GM21381 (cell line): ENCODE data around the gene STUM.
"Not testable (repeated sequence)": the region's sequence is repeated elsewhere in the genome, so short reads cannot be mapped to it uniquely, and the experiment has no call there.

Source experiments
- ATAC-seq: cut with Tn5 transposase; IDR thresholded peaks from one replicate; pipeline ENCODE4 v1.9.1; 2021; ENCODE audit warnings: mild to moderate bottlenecking, moderate library complexity; ENCODE audit not compliant: unreplicated experiment

STUM gene

GRCh38 chr1:226635456-226635941, 86.9 kb downstream of the STUM start:
- no peak for ATAC-seq

GRCh38 chr1:226636847-226637096, 88.2 kb downstream of the STUM start:
- no peak for ATAC-seq

GRCh38 chr1:226637147-226637935, 88.8 kb downstream of the STUM start:
- no peak for ATAC-seq

GRCh38 chr1:226638001-226638601, 89.5 kb downstream of the STUM start:
- ATAC-seq: no peak

- no peak for ATAC-seq
These were observed 90.0 kb downstream of the STUM start for GRCh38 chr1:226638608-226639007.

- ATAC-seq: not testable (repeated sequence)
These were observed 90.6 kb downstream of the STUM start for GRCh38 chr1:226639206-226639605.

GRCh38 chr1:226639631-226640061, 91.1 kb downstream of the STUM start:
- ATAC-seq: no peak

- ATAC-seq: no peak
These were observed 92.0 kb downstream of the STUM start for GRCh38 chr1:226640321-226641136.

- no peak for ATAC-seq
These were observed 93.2 kb downstream of the STUM start for GRCh38 chr1:226641671-226642231.

- ATAC-seq: no peak
These were observed 93.9 kb downstream of the STUM start for GRCh38 chr1:226642421-226642820.

- ATAC-seq: peak; percentile 65
These were observed 94.6 kb downstream of the STUM start for GRCh38 chr1:226643177-226643576.

- ATAC-seq: no peak
These were observed 95.3 kb downstream of the STUM start for GRCh38 chr1:226643611-226644540.

GRCh38 chr1:226644541-226645176, 96.1 kb downstream of the STUM start:
- ATAC-seq: no peak

- no peak for ATAC-seq
These were observed 96.9 kb downstream of the STUM start for GRCh38 chr1:226645279-226645976.

GRCh38 chr1:226646026-226646869, 97.7 kb downstream of the STUM start:
- ATAC-seq: no peak

GRCh38 chr1:226646870-226647449, 98.4 kb downstream of the STUM start:
- no peak for ATAC-seq

GRCh38 chr1:226647719-226648118, 99.2 kb downstream of the STUM start:
- ATAC-seq: no peak

- ATAC-seq: no peak
These were observed 99.9 kb downstream of the STUM start for GRCh38 chr1:226648421-226648820.
